DMS79 (cell line): Measurements from ENCODE around the gene UNC13B.

Source experiments
- DNase-seq: peaks from one replicate; lab custom pipeline; 2025; lab: John Stamatoyannopoulos, UW

Gene UNC13B

GRCh38 chr9:35277628-35278359 lies 116.0 kb downstream of the UNC13B start:
- DNase-seq: no peak

- no peak for DNase-seq
Observed at GRCh38 chr9:35279946-35280345, 118.1 kb downstream of the UNC13B start.

- DNase-seq: no peak
Observed at GRCh38 chr9:35280399-35280798, 118.6 kb downstream of the UNC13B start.

- no peak for DNase-seq
Observed at GRCh38 chr9:35285731-35286130, 123.9 kb downstream of the UNC13B start.

- DNase-seq: no peak
Observed at GRCh38 chr9:35286381-35286780, 124.6 kb downstream of the UNC13B start.

- DNase-seq: no peak
Observed at GRCh38 chr9:35287987-35288632, 126.3 kb downstream of the UNC13B start.

GRCh38 chr9:35288778-35289177 lies 127.0 kb downstream of the UNC13B start:
- DNase-seq: no peak

GRCh38 chr9:35293376-35293964 lies 131.7 kb downstream of the UNC13B start:
- DNase-seq: no peak

- no peak for DNase-seq
Observed at GRCh38 chr9:35294066-35294465, 132.3 kb downstream of the UNC13B start.

GRCh38 chr9:35294556-35294955 lies 132.7 kb downstream of the UNC13B start:
- no peak for DNase-seq

- no peak for DNase-seq
Observed at GRCh38 chr9:35295369-35296036, 133.7 kb downstream of the UNC13B start.

GRCh38 chr9:35303567-35303966 lies 141.8 kb downstream of the UNC13B start:
- DNase-seq: no peak

- no peak for DNase-seq
Observed at GRCh38 chr9:35306283-35306682, 144.5 kb downstream of the UNC13B start.

- no peak for DNase-seq
Observed at GRCh38 chr9:35308316-35308715, 146.5 kb downstream of the UNC13B start.

- no peak for DNase-seq
Observed at GRCh38 chr9:35311891-35312639, 150.3 kb downstream of the UNC13B start.

GRCh38 chr9:35313460-35313859 lies 151.7 kb downstream of the UNC13B start:
- no peak for DNase-seq

- no peak for DNase-seq
Observed at GRCh38 chr9:35313916-35314315, 152.1 kb downstream of the UNC13B start.

GRCh38 chr9:35318741-35319140 lies 156.9 kb downstream of the UNC13B start:
- DNase-seq: no peak

- DNase-seq: no peak
Observed at GRCh38 chr9:35322075-35322885, 160.5 kb downstream of the UNC13B start.

- no peak for DNase-seq
Observed at GRCh38 chr9:35324966-35325365, 163.2 kb downstream of the UNC13B start.

- no peak for DNase-seq
Observed at GRCh38 chr9:35333551-35333950, 171.7 kb downstream of the UNC13B start.
